ENCODE measurements around the gene PLCXD3.

The PLCXD3 gene

DNA sequence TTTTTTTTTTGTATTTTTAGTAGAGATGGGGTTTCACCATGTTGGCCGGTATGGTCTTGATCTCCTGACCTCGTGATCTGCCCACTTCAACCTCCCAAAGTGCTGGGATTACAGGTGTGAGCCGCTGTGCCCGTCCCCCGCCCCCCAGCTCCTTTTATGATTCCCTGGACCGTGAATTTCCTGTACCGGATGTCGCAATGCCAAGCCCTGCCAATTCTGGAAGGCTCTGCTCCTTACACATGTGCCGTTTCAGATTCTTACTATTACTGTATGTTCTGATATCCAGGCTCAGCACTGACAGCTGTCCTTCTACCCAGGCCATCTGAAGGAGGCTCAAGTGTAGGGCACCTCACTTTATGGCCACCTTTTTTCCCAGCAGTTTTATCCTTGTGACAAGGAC lies 100.1 kb downstream of the PLCXD3 start:
- Histone ChIP-seq H3K36me3 (ENCODE audit: control insufficient read depth, low read depth, low read length) (no peaks in the 10 kb centered on the region), H3K9ac (ENCODE audit: low read length) (no peak overlapping the region), H3K4me1 (ENCODE audit: control insufficient read depth, low read depth, low read length) (no peaks in the 10 kb centered on the region), H3K27ac (ENCODE audit: low read length) (no peak overlapping the region), H3K4me3 (ENCODE audit: low read length) (no peak overlapping the region), H3K9me3 (ENCODE audit: control insufficient read depth, low read depth, low read length) (no peaks in the 10 kb centered on the region), H3K27me3 (ENCODE audit: control insufficient read depth, insufficient read depth, low read length) (no peaks in the 10 kb centered on the region)

DNA sequence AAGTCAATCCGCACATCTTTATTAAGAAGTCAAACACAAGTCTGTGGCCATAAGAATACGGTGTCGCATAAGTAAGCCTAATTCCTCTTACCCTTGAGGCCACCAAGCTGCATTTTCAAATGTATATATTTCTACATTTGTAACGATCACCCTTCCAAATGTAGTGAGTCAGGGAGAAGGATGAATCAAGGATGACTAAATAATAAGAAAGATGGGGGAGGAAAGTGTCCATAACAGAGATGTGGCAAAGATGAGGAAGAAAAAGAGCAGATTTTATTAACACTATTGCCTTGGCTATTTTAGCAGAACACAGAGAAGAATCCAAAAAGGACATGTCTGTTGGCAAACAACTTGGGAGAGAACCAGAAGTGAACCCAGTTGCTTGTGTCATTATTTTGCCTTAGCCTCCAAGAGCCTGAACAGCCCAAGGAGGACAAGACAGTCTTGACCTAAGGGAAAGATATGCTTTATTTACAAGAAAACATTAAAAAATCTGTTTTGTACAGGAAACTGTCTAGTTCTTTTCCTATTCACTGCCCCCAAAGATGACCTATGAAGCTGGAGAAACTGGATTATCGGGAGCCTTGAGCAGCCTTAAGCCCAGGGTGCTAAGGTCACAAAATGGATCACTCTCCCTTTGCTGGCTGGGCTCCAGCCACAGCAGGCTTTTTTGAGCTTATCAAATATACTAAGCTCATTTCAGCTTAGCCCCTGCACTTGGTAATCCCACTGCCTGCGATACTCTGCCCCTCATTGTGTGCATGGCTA lies 101.5 kb downstream of the PLCXD3 start:
- no peak overlapping the region for H3K9ac ChIP-seq (ENCODE audit: low read length)
- no peak overlapping the region for H3K4me3 ChIP-seq (ENCODE audit: low read length)
- no peaks in the 10 kb centered on the region for H3K36me3 ChIP-seq (ENCODE audit: control insufficient read depth, low read depth, low read length)
- H3K4me1 ChIP-seq (ENCODE audit: control insufficient read depth, low read depth, low read length) = no peaks in the 10 kb centered on the region
- no peak overlapping the region for H3K27ac ChIP-seq (ENCODE audit: low read length)
- H3K9me3 ChIP-seq (ENCODE audit: control insufficient read depth, low read depth, low read length) = no peaks in the 10 kb centered on the region
- no peaks in the 10 kb centered on the region for H3K27me3 ChIP-seq (ENCODE audit: control insufficient read depth, insufficient read depth, low read length)

DNA sequence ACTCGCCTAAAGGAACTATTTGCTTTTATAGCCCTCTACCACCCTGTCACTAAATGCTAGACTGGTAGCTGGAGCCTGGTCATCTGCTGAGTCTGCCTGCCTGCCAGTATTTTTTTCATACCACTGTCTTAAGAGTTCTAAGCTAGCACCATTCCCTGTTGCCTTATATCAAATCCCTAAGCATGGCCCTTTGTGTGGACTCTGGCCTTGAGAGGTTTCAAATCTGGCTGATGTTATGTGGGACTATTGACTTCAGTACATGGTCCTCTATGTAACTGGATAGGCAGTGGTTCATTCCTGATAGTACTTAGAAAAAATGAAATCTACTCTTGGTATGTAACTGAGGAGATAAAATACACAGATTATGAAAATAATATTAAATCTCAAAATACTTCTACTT lies 103.5 kb downstream of the PLCXD3 start:
- Histone ChIP-seq H3K9me3 (ENCODE audit: control insufficient read depth, low read depth, low read length) (no peaks in the 10 kb centered on the region), H3K27ac (ENCODE audit: low read length) (no peak overlapping the region), H3K4me3 (ENCODE audit: low read length) (no peak overlapping the region), H3K4me1 (ENCODE audit: control insufficient read depth, low read depth, low read length) (no peaks in the 10 kb centered on the region), H3K36me3 (ENCODE audit: control insufficient read depth, low read depth, low read length) (no peaks in the 10 kb centered on the region), H3K9ac (ENCODE audit: low read length) (no peak overlapping the region), H3K27me3 (ENCODE audit: control insufficient read depth, insufficient read depth, low read length) (no peaks in the 10 kb centered on the region)

DNA sequence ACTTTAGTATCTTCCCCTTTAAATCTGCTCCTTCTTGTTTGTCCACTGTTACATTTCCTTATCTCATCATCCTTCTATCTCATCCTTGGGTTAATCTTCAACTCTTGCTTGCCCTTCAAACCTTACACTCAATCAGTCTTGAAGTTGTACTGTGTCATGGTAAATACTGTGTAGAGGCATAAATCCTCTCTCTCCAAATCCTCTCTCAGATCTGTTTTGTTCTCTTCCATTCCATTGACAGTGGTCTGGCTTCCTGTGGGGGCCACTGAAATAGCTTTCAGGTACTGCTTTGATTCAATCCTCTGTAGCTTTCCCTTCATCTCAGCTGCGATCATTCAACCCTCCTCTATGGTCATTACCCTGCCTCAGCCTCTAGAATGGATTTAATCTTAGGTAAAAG lies 104.0 kb downstream of the PLCXD3 start:
- no peaks in the 10 kb centered on the region for H3K4me1 ChIP-seq (ENCODE audit: control insufficient read depth, low read depth, low read length)
- H3K36me3 ChIP-seq (ENCODE audit: control insufficient read depth, low read depth, low read length) = no peaks in the 10 kb centered on the region
- H3K27ac ChIP-seq (ENCODE audit: low read length) = no peak overlapping the region
- H3K9me3 ChIP-seq (ENCODE audit: control insufficient read depth, low read depth, low read length) = no peaks in the 10 kb centered on the region
- H3K9ac ChIP-seq (ENCODE audit: low read length) = no peak overlapping the region
- no peaks in the 10 kb centered on the region for H3K27me3 ChIP-seq (ENCODE audit: control insufficient read depth, insufficient read depth, low read length)
- no peak overlapping the region for H3K4me3 ChIP-seq (ENCODE audit: low read length)

DNA sequence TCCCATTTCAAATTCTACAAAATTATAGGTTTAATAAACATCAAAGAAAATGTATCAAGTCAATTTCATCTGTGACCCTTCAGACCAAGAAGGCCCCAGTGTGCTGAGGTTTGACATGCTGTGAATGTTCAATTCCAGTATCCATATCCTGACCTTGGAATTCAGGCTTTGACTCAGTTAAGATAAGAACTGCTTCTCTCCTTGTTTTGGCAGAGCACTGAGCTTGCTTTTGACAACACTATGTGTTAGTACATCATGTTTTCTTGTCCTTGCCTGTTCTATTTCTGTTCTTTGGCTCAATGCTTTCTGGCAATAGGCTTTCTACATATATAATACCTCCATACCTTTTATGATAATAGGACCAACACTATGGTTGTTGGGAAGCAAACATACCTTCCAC lies 105.6 kb downstream of the PLCXD3 start:
- H3K4me3 ChIP-seq (ENCODE audit: low read length) = no peak overlapping the region
- H3K4me1 ChIP-seq (ENCODE audit: control insufficient read depth, low read depth, low read length) = no peaks in the 10 kb centered on the region
- H3K27me3 ChIP-seq (ENCODE audit: control insufficient read depth, insufficient read depth, low read length) = no peaks in the 10 kb centered on the region
- no peaks in the 10 kb centered on the region for H3K9me3 ChIP-seq (ENCODE audit: control insufficient read depth, low read depth, low read length)
- H3K27ac ChIP-seq (ENCODE audit: low read length) = no peak overlapping the region
- no peaks in the 10 kb centered on the region for H3K36me3 ChIP-seq (ENCODE audit: control insufficient read depth, low read depth, low read length)
- H3K9ac ChIP-seq (ENCODE audit: low read length) = no peak overlapping the region

DNA sequence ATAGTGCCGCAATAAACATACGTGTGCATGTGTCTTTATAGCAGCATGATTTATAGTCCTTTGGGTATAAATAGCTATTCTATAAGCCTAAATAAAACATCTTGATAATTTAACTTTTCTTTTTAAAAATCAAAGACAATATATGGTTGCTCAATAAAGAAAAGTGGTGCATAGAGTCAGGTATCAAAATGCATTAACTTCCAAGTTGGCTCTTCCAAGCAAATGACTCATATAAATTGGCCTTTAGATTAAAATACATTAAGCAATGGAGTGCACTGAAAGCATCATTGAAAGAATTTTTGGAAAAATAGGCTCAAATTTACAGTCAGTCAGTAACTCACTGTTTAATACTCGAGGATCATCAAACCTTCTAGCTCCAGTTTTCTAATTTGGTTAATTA lies 106.6 kb downstream of the PLCXD3 start:
- no peaks in the 10 kb centered on the region for H3K27me3 ChIP-seq (ENCODE audit: control insufficient read depth, insufficient read depth, low read length)
- no peaks in the 10 kb centered on the region for H3K36me3 ChIP-seq (ENCODE audit: control insufficient read depth, low read depth, low read length)
- H3K27ac ChIP-seq (ENCODE audit: low read length) = no peak overlapping the region
- H3K9ac ChIP-seq (ENCODE audit: low read length) = no peak overlapping the region
- H3K4me3 ChIP-seq (ENCODE audit: low read length) = no peak overlapping the region
- H3K4me1 ChIP-seq (ENCODE audit: control insufficient read depth, low read depth, low read length) = no peaks in the 10 kb centered on the region
- peaks cover 3% of the 10 kb centered on the region for H3K9me3 ChIP-seq (ENCODE audit: control insufficient read depth, low read depth, low read length)

DNA sequence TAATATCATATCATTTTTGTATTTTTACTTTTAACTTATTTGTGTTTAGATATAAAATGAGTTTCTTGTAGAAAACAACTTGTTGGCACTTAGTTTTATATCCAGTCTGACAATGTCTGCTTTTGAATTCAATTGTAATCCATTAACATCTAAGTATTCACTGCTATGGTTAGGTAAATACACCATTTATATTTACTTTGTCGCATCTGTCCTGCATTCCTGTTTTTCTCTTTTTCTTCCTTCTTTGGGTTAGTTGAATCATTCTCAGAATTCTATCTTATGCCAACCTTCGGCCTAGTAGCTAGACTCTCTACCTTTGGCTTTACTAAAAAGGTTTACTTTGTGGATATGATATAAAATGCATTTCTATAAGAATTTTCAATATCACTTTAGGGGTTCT lies 107.6 kb downstream of the PLCXD3 start:
- no peak overlapping the region for H3K27ac ChIP-seq (ENCODE audit: low read length)
- H3K4me1 ChIP-seq (ENCODE audit: control insufficient read depth, low read depth, low read length) = no peaks in the 10 kb centered on the region
- peaks cover 7% of the 10 kb centered on the region for H3K9me3 ChIP-seq (ENCODE audit: control insufficient read depth, low read depth, low read length)
- no peak overlapping the region for H3K4me3 ChIP-seq (ENCODE audit: low read length)
- H3K9ac ChIP-seq (ENCODE audit: low read length) = no peak overlapping the region
- no peaks in the 10 kb centered on the region for H3K36me3 ChIP-seq (ENCODE audit: control insufficient read depth, low read depth, low read length)
- H3K27me3 ChIP-seq (ENCODE audit: control insufficient read depth, insufficient read depth, low read length) = no peaks in the 10 kb centered on the region

DNA sequence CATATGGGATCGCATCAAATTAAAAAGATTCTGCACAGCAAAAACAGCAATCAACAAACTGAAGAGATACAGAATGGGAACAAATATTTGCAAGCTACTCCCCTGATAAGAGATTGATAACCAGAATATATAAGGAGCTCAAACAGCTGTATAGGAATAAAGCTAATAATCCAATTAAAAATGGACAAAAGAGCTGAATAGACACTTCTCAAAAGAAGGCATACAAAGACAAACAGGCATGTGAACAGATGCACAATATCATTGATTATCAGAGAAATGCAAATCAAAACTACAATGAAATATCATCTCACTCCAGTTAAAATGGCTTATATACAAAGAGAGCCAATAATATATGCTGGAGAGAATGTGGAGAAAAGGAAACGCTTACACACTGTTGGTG lies 110.6 kb downstream of the PLCXD3 start:
- Histone ChIP-seq H3K27me3 (ENCODE audit: control insufficient read depth, insufficient read depth, low read length) (no peaks in the 10 kb centered on the region), H3K9me3 (ENCODE audit: control insufficient read depth, low read depth, low read length) (peaks cover 7% of the 10 kb centered on the region), H3K27ac (ENCODE audit: low read length) (no peak overlapping the region), H3K4me1 (ENCODE audit: control insufficient read depth, low read depth, low read length) (no peaks in the 10 kb centered on the region), H3K36me3 (ENCODE audit: control insufficient read depth, low read depth, low read length) (no peaks in the 10 kb centered on the region), H3K9ac (ENCODE audit: low read length) (no peak overlapping the region), H3K4me3 (ENCODE audit: low read length) (no peak overlapping the region)

DNA sequence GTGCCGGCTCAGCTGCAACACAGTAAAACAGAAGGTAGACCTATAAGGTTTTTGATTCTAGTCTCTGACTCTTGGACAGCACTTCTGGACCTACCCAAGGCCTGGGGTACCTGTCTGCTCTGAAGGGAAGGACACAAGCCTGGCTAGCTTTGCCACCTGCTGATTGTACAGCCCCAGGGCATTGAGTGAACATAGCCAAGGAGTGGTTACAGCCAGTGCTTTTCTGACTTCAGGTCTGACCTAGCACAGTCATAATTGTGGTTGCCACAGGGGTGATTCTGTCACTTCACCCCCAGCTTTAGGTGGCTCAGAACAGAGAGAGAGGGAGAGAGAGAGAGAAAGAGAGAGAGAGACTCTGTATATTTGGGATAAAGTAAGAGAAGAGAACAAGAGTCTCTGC lies 118.4 kb downstream of the PLCXD3 start:
- H3K9me3 ChIP-seq (ENCODE audit: control insufficient read depth, low read depth, low read length) = no peaks in the 10 kb centered on the region
- H3K4me3 ChIP-seq (ENCODE audit: low read length) = no peak overlapping the region
- no peaks in the 10 kb centered on the region for H3K36me3 ChIP-seq (ENCODE audit: control insufficient read depth, low read depth, low read length)

DNA sequence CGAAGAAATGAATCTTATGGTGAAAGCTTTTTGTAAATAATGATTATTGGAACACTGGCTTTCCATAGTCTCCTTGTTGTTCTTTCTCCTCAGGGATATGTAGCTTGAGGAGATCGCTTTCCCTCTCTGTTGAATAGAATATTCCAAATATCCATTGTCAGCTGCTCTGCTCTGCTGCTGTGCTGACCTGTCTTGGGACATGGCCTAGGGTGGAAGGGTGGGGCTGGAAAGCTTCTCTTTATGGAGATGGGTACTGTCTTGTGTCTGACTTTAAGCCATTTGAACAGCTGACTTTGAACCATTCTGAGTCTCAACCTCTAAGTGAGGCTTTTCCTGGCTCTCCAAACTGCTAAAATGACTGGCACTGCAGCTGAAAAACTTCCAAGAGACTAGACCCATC lies 135.8 kb downstream of the PLCXD3 start:
- H3K36me3 ChIP-seq (ENCODE audit: control insufficient read depth, low read depth, low read length) = no peaks in the 10 kb centered on the region
- H3K9me3 ChIP-seq (ENCODE audit: control insufficient read depth, low read depth, low read length) = no peaks in the 10 kb centered on the region
- no peaks in the 10 kb centered on the region for H3K27me3 ChIP-seq (ENCODE audit: control insufficient read depth, insufficient read depth, low read length)
- H3K4me3 ChIP-seq (ENCODE audit: low read length) = no peak overlapping the region
- no peak overlapping the region for H3K27ac ChIP-seq (ENCODE audit: low read length)
- H3K4me1 ChIP-seq (ENCODE audit: control insufficient read depth, low read depth, low read length) = no peaks in the 10 kb centered on the region
- no peak overlapping the region for H3K9ac ChIP-seq (ENCODE audit: low read length)

More for the DNA sequence above, 118.4 kb downstream of the PLCXD3 start:
- H3K27ac ChIP-seq (ENCODE audit: low read length) = no peak overlapping the region
- H3K27me3 ChIP-seq (ENCODE audit: control insufficient read depth, insufficient read depth, low read length) = no peaks in the 10 kb centered on the region
- H3K9ac ChIP-seq (ENCODE audit: low read length) = no peak overlapping the region
- H3K4me1 ChIP-seq (ENCODE audit: control insufficient read depth, low read depth, low read length) = no peaks in the 10 kb centered on the region

DNA sequence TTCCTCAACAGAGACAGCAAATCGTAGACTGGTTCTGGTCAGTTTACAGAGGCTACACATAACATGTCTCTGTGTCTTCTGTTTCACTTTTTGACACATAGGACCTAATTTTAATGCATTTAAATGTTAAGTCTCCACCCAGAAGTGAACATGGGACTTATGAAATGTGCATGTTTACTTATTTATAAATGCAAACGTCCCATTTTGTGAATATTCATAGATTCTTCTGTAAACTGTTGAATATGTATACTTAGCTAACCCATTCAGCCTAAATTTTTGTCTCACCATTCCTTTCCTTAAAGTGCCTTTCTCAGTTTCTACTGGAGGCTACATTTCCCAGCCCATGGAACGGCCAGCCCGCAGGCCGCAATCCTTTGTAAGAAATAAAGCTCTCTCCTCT lies 137.2 kb downstream of the PLCXD3 start:
- Histone ChIP-seq H3K9ac (ENCODE audit: low read length) (no peak overlapping the region), H3K27me3 (ENCODE audit: control insufficient read depth, insufficient read depth, low read length) (no peaks in the 10 kb centered on the region), H3K27ac (ENCODE audit: low read length) (no peak overlapping the region), H3K9me3 (ENCODE audit: control insufficient read depth, low read depth, low read length) (no peaks in the 10 kb centered on the region), H3K36me3 (ENCODE audit: control insufficient read depth, low read depth, low read length) (no peaks in the 10 kb centered on the region), H3K4me1 (ENCODE audit: control insufficient read depth, low read depth, low read length) (no peaks in the 10 kb centered on the region), H3K4me3 (ENCODE audit: low read length) (no peak overlapping the region)

DNA sequence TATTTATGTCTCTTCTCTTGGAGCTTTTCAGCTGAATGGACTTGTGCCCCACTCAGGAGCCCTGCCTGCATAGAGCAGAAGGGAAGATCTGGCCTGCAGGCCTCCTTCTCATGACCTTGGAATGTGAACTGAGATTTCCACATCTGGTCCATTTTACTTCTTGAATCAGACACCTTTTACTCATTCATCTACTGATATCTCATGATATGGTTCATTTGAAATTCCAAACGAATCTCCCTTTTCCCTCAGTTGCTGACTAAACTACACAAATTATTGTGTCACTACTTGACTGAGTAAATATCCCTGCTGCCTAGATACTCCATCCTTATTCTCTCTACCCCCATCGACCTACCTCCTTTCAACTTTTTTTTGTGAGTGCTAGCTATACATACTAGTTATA lies 138.7 kb downstream of the PLCXD3 start:
- Histone ChIP-seq H3K27ac (ENCODE audit: low read length) (no peak overlapping the region), H3K4me3 (ENCODE audit: low read length) (no peak overlapping the region), H3K27me3 (ENCODE audit: control insufficient read depth, insufficient read depth, low read length) (no peaks in the 10 kb centered on the region), H3K9ac (ENCODE audit: low read length) (no peak overlapping the region), H3K4me1 (ENCODE audit: control insufficient read depth, low read depth, low read length) (no peaks in the 10 kb centered on the region), H3K9me3 (ENCODE audit: control insufficient read depth, low read depth, low read length) (no peaks in the 10 kb centered on the region), H3K36me3 (ENCODE audit: control insufficient read depth, low read depth, low read length) (no peaks in the 10 kb centered on the region)

All from iPS-18a (cell line).